Keratinocyte (primary cell): ENCODE measurements around the gene SELENOW. TPM values are rescaled to one million over a fixed set of nuclear protein-coding genes. Genes with fewer than 3 reads are reported as not detected.

ENCODE experiments used
- DNase-seq: peaks from one replicate; pipeline ENCODE4 v3.0.0-alpha.2; 2011; ENCODE audit warnings: low read depth, missing footprints, low spot score
- FAIRE-seq: peaks from 2 replicates; lab custom pipeline; 2011; peaks lifted over from hg19 to GRCh38; lab: Jason Lieb, UNC
- H2AFZ ChIP-seq: 2 replicates; pipeline ENCODE4 v1.6.0; 2012; ENCODE audit warnings: low read length, control low read depth, inconsistent platforms; ENCODE audit not compliant: control insufficient read depth
- H3K27ac ChIP-seq: 2 replicates; pipeline ENCODE4 v1.5.1; 2011; ENCODE audit warnings: low read length; ENCODE audit not compliant: control insufficient read depth, insufficient read depth
- H3K27me3 ChIP-seq: 3 replicates; pipeline ENCODE4 v1.6.0; 2011; ENCODE audit warnings: low read length; ENCODE audit not compliant: control insufficient read depth, insufficient read depth; ENCODE audit errors: extremely low read depth
- H3K36me3 ChIP-seq, 2 experiments: 2 replicates in 1 of 2; 3 replicates in 1 of 2; pipeline ENCODE4 v1.5.1; 2011; ENCODE audit warnings: low read length in 2 of 2, mild to moderate bottlenecking in 1 of 2; ENCODE audit not compliant: control insufficient read depth in 2 of 2, insufficient read depth in 2 of 2; ENCODE audit errors: extremely low read depth in 1 of 2
- H3K4me1 ChIP-seq: 3 replicates; pipeline ENCODE4 v1.5.1; 2011; ENCODE audit warnings: low read length; ENCODE audit not compliant: control insufficient read depth, insufficient read depth; ENCODE audit errors: extremely low read depth
- H3K4me2 ChIP-seq: 3 replicates; pipeline ENCODE4 v1.6.0; 2011; ENCODE audit warnings: low read depth, low read length; ENCODE audit not compliant: control insufficient read depth, insufficient read depth; ENCODE audit errors: extremely low read depth
- H3K4me3 ChIP-seq, 3 experiments: fragments of 200-600 bp in 1 of 3; sonication (generic) in 1 of 3; 2 replicates in 2 of 3; 3 replicates in 1 of 3; pipeline ENCODE4 v1.5.1; 2011 to 2016; ENCODE audit warnings: low read length in 3 of 3, mild to moderate bottlenecking in 3 of 3, control low read depth in 2 of 3, inconsistent platforms in 1 of 3, low read depth in 1 of 3, mixed read lengths in 1 of 3, mixed run types in 1 of 3, moderate library complexity in 1 of 3; ENCODE audit not compliant: control insufficient read depth in 2 of 3, insufficient read depth in 2 of 3; ENCODE audit errors: extremely low read depth in 1 of 3
- H3K79me2 ChIP-seq: 2 replicates; pipeline ENCODE4 v1.6.0; 2012; ENCODE audit warnings: low read length; ENCODE audit not compliant: control insufficient read depth, insufficient read depth
- H3K9ac ChIP-seq: 3 replicates; pipeline ENCODE4 v1.6.0; 2011; ENCODE audit warnings: low read length; ENCODE audit not compliant: control insufficient read depth, insufficient read depth; ENCODE audit errors: extremely low read depth
- H3K9me1 ChIP-seq: 3 replicates; pipeline ENCODE4 v1.6.0; 2011; ENCODE audit warnings: low read length; ENCODE audit not compliant: control insufficient read depth, insufficient read depth; ENCODE audit errors: extremely low read depth
- H3K9me3 ChIP-seq: 2 replicates; pipeline ENCODE4 v1.5.1; 2012; ENCODE audit warnings: low read depth, low read length; ENCODE audit not compliant: control insufficient read depth
- H4K20me1 ChIP-seq: 3 replicates; pipeline ENCODE4 v1.6.0; 2011; ENCODE audit warnings: low read length; ENCODE audit not compliant: control insufficient read depth, insufficient read depth; ENCODE audit errors: extremely low read depth
- CTCF ChIP-seq, 3 experiments: IDR thresholded peaks in 1 of 3; conservative IDR thresholded peaks in 1 of 3; optimal IDR thresholded peaks in 1 of 3; 2 replicates in 2 of 3; 3 replicates in 1 of 3; pipeline versions ENCODE3 to v1.5.1; 2011; ENCODE audit warnings: low read length in 3 of 3, mild to moderate bottlenecking in 3 of 3, moderate library complexity in 2 of 3, control low read depth in 1 of 3, inconsistent platforms in 1 of 3; ENCODE audit not compliant: insufficient read depth in 2 of 3; ENCODE audit errors: extremely low read depth in 1 of 3
- EZH2 ChIP-seq: IDR thresholded peaks from one replicate; pipeline ENCODE4 v1.6.1; 2012; ENCODE audit warnings: inconsistent platforms, mild to moderate bottlenecking, low read length, moderate library complexity
- dilution Hi-C: fragments of 300-500 bp; cut with MboI; formaldehyde crosslinking; loops from one replicate; pipeline ENCODE4 v1.7.0; 2020; ENCODE audit warnings: low sequenced_read_pairs; ENCODE audit not compliant: extremely low pct_ligation_motif_present
- polyA plus RNA-seq, 5 experiments: library from polyadenylated mRNA; depleted of rRNA in 3 of 5; stranded (reverse) in 3 of 5; stranded (forward) in 1 of 5; unstranded in 1 of 5; fragments of >200 nt; gene quantifications; 1 replicate in 1 of 5; 2 replicates in 3 of 5; 3 replicates in 1 of 5; pipeline versions ENCODE4 v1.2.1 to v1.2.3, GENCODE V29; 2011 to 2012; ENCODE audit warnings: missing spikeins in 2 of 5, low read depth in 1 of 5, low replicate concordance in 1 of 5

The SELENOW gene
- polyA plus RNA-seq, 1 donor (not counting 4 experiments of a cell fraction or from before 2014, with no cell fraction given), result 509 TPM

GRCh38 chr19:47740866-47741519 is 37.5 kb upstream of the SELENOW start:
- dilution Hi-C loops, result no loop called here
- peaks cover 19% of the 10 kb centered on the region for H3K4me1 ChIP-seq
- no peaks in the 10 kb centered on the region for H3K9me3 ChIP-seq
- H2AFZ ChIP-seq, result no peak overlapping the region
- TF ChIP-seq EZH2 (no peak), CTCF (optimal IDR thresholded peaks at IDR 0.05 in 1 of 3, IDR thresholded peaks at IDR 0.05 in 1 of 3, conservative IDR thresholded peaks at IDR 0.05 in 1 of 3; ENCODE audit: extremely low read depth in 1 of 3, insufficient read depth in 2 of 3, low read length in 3 of 3) (no peak)
- H3K27me3 ChIP-seq, result no peaks in the 10 kb centered on the region
- no peaks in the 10 kb centered on the region for H4K20me1 ChIP-seq
- DNase-seq, result no peak
- H3K9me1 ChIP-seq, result no peaks in the 10 kb centered on the region
- H3K4me2 ChIP-seq, result no peak overlapping the region
- no peak overlapping the region for H3K4me3 ChIP-seq
- no peak for FAIRE-seq
- H3K79me2 ChIP-seq, result peaks cover 3% of the 10 kb centered on the region
- H3K9ac ChIP-seq, result no peak overlapping the region
- no peak overlapping the region for H3K27ac ChIP-seq
- H3K36me3 ChIP-seq, result peaks cover 16 to 21% of the 10 kb centered on the region in 2 experiments

GRCh38 chr19:47741544-47742140 is 36.9 kb upstream of the SELENOW start:
- no peaks in the 10 kb centered on the region for H3K9me3 ChIP-seq
- no peaks in the 10 kb centered on the region for H3K27me3 ChIP-seq
- peaks cover 9% of the 10 kb centered on the region for H3K79me2 ChIP-seq
- peaks cover 11 to 15% of the 10 kb centered on the region in 2 experiments for H3K36me3 ChIP-seq
- H3K4me1 ChIP-seq, result peaks cover 23% of the 10 kb centered on the region
- no peak for FAIRE-seq
- no peak overlapping the region for H3K9ac ChIP-seq
- no peak overlapping the region for H2AFZ ChIP-seq
- no peak for TF ChIP-seq EZH2
- no peak for TF ChIP-seq CTCF (optimal IDR thresholded peaks at IDR 0.05 in 1 of 3, IDR thresholded peaks at IDR 0.05 in 1 of 3, conservative IDR thresholded peaks at IDR 0.05 in 1 of 3; ENCODE audit: extremely low read depth in 1 of 3, insufficient read depth in 2 of 3, low read length in 3 of 3)
- H3K4me2 ChIP-seq, result no peak overlapping the region
- H3K9me1 ChIP-seq, result no peaks in the 10 kb centered on the region
- H3K27ac ChIP-seq, result no peak overlapping the region
- H4K20me1 ChIP-seq, result no peaks in the 10 kb centered on the region
- no peak for DNase-seq
- no peak overlapping the region for H3K4me3 ChIP-seq
- dilution Hi-C loops, result no loop called here
